NCI-H524 treated with DMSO at 0.1 percent for 48 hours (cell line): Measurements from ENCODE around the gene ALK.
"Not testable (repeated sequence)": the region's sequence is repeated elsewhere in the genome, so short reads cannot be mapped to it uniquely, and the experiment has no call there.

ENCODE experiments used
- DNase-seq: peaks from one replicate; lab custom pipeline; 2025; lab: John Stamatoyannopoulos, UW

ALK gene

GRCh38 chr2:29755233-29755632, 166.2 kb downstream of the ALK start:
- DNase-seq, result no peak

DNA sequence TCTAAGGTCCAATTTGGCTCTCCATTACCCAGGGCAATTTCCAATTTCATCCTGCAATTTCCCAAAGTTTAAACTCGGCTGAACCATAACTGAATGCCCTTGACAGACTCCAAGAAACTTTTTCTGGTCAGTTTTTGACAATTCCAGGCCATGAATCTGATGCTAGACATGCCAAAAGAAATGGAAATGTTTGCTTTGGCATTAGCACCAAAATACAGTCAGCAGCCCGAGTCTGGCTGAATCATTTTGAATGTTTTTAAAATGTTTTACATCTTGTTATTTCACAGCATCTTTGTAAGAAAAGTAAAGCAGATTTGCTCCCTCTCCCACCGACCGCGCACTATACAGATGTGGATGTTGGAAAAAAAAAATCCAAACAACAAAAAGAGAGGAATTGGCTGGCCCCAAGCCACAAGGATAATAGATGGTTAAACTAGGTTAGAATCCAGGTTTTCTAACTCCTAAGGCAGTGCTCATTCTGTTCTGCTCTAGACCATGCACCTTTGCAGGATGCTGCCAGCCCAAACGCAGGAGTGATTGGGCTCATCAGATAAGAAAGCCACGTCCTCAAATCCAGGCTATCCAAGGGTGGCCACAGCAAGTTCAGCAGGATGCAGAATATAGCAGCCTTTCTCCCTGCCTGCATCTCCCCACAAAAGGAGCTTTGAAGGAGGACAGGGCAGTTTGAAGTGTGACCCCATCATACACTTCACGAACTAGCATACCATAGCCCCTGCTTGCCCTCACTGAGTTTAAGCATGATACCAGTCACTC, 167.5 kb downstream of the ALK start:
- no peak for DNase-seq

DNA sequence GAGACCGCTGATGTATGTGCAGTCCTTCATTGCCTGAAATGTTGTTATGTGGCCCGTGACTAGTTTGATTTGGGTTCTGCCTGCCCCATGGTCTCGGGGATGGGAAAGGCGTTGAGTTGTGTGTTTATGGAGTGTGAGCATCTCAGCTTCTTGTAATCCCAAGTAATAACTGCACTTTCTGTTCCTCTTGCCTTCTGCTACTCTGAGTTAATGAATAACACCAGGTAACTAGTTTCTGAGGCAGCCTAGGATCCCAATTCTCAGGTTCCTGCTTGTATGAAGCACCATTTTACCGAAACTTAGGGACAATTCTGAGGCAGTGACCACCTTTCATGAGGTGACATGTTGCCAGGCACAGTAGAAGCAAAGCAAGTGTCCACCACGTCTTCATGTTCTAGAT, 170.0 kb downstream of the ALK start:
- DNase-seq, result no peak

DNA sequence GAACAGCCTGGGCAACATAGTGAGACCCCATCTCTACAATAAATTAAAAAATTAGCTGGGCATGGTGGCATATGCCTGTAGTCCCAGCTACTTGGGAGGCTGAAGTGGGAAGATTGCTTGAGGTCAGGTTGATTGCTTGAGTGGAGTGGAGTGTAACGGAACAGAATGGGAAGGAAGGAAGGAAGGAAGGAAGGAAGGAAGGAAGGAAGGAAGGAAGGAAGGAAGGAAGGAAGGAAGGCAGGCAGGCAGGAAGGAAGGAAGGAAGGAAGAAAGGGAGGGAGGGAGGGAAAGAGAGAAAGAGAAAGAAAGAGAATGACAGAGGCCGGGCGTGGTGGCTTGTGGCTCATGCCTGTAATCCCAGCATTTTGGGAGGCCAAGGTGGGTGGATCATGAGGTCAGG, 170.9 kb downstream of the ALK start:
- DNase-seq, result not testable (repeated sequence)

DNA sequence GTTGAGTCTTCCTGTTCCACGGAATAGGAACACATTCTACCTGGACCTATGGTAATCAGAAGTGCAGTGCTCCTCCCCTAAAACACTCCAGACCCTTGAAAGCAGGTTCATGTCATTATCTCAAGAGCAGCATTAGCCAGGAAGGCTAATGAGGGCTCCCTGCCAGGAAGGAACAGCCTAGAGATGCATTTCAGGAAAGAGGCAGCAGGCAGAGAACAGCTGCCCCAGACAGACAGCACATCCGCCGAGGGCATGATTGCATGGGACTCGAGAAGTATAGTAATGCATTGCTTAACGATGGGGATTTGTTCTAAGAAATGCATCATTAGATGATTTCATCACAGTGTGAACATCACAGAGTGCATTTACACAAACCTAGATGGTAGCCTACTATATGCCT, 171.5 kb downstream of the ALK start:
- peak; percentile 96 for DNase-seq

- DNase-seq, result no peak
Measured at GRCh38 chr2:29749041-29749440, 172.3 kb downstream of the ALK start.

DNA sequence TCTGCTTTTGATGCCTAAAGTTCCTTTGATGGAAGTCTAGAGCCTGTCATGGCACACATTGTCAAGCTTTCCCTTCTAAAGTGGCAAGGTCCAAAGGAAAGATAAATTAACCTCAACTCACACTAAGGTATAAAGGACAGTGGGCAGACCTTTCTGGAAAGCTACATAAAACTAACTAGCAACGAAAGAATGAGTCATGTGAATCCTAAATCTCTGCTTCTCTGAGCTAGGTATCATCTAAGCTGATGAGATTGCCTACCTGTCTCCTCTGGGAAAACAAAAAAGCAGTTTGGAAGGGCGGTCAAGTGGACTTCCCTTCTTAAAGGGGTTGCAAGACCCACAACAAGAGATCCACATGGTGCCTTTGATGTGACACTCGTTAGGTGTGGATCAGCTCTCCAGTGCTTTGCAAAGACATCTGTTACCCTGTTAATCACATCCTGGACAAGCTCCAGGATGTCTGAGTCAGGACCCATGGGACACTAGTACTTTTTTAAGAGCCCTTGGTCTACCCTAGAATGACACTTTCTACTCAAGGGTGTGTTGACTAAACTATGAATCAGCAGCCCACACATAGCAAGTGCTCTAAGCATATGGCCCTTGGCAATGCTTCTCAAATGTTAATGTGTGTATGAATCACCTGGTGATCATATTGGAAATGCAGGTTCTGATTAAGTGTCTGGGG, 173.5 kb downstream of the ALK start:
- peak; percentile 99 for DNase-seq

GRCh38 chr2:29744976-29745375, 176.4 kb downstream of the ALK start:
- no peak for DNase-seq

GRCh38 chr2:29743516-29743915, 177.9 kb downstream of the ALK start:
- peak; percentile 98 for DNase-seq

DNA sequence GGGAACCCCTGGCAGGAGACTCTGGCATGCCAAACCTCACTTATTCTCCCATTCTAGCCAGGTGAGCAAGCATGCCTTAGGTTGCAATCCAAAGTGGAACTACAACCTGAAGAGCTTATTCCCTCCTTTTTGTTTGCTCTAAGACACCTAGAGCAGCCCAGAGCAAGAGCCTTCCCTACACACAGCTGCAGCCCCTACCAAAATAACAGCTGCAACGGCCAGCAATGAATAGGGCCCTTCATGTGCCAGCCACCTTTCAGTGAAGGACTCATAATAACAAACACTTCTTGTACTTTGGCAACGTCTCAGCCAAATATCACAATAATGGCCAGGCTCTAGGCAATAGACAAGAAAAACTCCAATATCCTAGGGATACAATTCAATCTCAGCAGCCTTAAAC, 178.7 kb downstream of the ALK start:
- DNase-seq, result no peak

- no peak for DNase-seq
Measured at GRCh38 chr2:29741132-29741531, 180.3 kb downstream of the ALK start.

- peak; percentile 7 for DNase-seq
Measured at GRCh38 chr2:29733965-29734364, 187.4 kb downstream of the ALK start.

DNA sequence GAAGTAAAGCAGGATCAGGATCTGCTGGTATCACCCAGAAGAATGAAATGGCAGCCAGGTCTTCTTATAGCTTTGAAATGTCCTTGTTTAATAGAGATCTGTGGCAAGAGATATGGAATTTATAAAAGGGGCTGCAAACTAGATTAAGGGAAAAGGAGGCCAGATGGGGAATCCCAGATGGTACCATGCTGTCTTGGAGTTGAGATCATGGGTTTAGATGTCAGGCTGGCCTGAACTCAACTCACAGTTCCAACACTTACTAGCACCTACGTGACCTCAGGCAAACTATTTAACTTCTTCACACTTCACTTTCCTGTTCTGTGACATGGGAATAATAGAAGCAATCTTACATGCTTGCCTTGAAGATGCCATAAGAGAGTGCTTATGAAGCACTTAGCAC, 188.2 kb downstream of the ALK start:
- DNase-seq, result peak; percentile 76

- DNase-seq, result no peak
Measured at GRCh38 chr2:29731948-29732347, 189.4 kb downstream of the ALK start.

GRCh38 chr2:29729932-29730331, 191.5 kb downstream of the ALK start:
- DNase-seq, result no peak

- DNase-seq, result no peak
Measured at GRCh38 chr2:29729401-29729800, 192.0 kb downstream of the ALK start.

- no peak for DNase-seq
Measured at GRCh38 chr2:29726976-29727375, 194.4 kb downstream of the ALK start.

DNA sequence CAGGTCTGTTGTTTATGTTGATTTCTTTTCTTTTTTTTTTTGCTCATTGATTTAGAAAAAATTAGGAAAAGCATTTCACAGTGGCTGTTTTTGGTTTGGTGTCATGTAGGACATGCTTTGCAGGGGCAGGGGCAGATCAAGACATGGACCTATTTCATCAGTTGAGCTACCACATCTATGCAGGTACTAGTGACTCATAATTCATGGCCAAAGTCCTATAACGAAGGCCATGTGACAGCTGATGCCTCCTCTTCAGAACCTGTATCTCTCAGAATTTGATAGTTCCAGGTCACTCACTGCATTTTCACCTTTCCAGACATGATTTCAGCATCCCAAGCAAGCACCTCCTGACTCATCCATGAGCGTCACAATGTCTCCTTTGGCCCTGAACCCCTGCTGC, 195.8 kb downstream of the ALK start:
- no peak for DNase-seq

DNA sequence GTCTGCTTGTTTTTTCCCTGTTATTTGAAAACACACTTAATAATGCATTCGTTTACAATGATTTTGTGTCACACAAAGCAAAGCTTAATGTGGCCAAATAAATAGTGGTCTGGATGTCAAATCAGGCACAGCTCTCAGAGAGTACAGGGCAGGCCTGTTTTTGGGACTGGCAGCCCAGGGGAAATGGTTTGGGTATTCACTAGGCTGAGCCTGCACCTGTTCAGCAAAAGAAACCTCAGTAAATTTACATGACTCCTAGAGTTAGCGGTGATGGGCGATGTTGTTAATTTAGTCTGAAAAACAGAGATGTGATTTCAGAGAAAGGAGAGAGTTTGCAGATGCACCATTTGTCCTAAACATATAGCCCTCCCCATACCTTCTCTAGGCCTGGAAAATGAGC, 197.1 kb downstream of the ALK start:
- DNase-seq, result no peak

DNA sequence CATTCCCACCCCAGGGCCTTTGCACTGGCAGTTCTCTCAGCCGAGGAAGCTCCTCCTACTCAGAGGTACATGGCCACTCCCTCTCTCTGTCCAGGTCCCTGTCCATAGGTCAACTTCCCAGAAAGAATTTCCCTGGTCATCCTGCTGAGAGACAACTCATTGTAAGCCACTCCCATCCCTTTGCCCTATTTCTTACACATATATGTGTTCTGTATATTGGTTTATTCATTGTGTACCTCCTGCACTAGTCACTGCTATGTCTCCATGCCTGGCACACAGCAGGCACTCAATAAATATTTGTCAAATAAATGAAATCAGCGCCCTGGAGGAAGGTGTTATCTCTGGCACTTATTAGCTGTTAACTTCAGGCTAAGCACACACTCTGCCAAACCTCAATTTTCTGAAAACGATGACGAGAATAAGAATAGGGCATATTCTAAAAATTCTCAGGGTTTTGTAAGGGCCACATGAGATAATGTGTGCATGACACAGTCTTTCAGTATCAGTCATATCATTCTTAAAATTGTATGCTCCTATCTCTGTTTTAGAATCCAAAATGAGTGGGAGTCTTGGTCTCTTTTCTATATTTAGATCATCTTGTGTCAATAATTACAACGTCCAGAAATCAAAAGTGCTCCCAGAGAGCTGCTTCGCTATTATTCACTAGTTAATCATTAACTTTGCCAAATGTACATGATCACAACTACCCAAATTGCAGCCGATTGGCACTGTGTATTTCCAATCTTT, 198.0 kb downstream of the ALK start:
- no peak for DNase-seq

- DNase-seq, result no peak
Measured at GRCh38 chr2:29719639-29720038, 201.7 kb downstream of the ALK start.

GRCh38 chr2:29718076-29718686, 203.2 kb downstream of the ALK start:
- DNase-seq, result no peak

DNA sequence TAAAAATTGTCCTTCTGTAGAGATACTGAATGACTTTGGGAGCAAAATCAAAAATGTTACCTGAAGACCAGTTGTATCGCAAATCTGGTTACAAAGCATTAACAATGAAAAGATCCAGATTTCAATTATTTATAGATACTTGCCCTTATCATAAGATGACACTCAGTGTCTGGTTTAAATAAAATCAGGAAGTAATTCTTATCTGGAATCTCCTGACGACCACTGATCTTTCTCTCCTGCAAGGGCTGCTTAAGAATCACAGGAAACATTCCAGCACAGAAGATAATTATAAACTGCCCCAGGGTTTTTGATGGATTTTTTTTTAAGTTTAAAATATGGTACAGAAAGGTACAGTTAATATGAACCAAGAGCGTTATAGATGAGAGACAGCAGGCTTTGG, 205.7 kb downstream of the ALK start:
- no peak for DNase-seq
